GM06990 (cell line): ENCODE data around the gene RAB11FIP4.

Source experiments
- DNase-seq: peaks from one replicate; pipeline ENCODE4 v3.0.0-alpha.2; 2011; ENCODE audit not compliant: insufficient read length; ENCODE audit errors: extremely low read depth
- H3K27me3 ChIP-seq: replicated peaks from 2 replicates; pipeline ENCODE4 v1.6.0; 2011; ENCODE audit warnings: low read length; ENCODE audit not compliant: control insufficient read depth, insufficient read depth
- H3K36me3 ChIP-seq: 2 replicates; pipeline ENCODE4 v1.5.1; 2011; ENCODE audit warnings: low read length; ENCODE audit not compliant: control insufficient read depth, insufficient read depth
- H3K4me3 ChIP-seq: replicated peaks from 2 replicates; pipeline ENCODE4 v1.5.1; 2011; ENCODE audit warnings: low read depth, mild to moderate bottlenecking, control low read depth, low read length
- TF ChIP-seq, protein P1 (sequence below): IDR thresholded peaks from 2 replicates; pipeline ENCODE4 v1.5.1; 2011; ENCODE audit warnings: low read length, control low read depth, mild to moderate bottlenecking, inconsistent platforms; ENCODE audit not compliant: insufficient read depth, poor library complexity, severe bottlenecking

The RAB11FIP4 gene

DNA sequence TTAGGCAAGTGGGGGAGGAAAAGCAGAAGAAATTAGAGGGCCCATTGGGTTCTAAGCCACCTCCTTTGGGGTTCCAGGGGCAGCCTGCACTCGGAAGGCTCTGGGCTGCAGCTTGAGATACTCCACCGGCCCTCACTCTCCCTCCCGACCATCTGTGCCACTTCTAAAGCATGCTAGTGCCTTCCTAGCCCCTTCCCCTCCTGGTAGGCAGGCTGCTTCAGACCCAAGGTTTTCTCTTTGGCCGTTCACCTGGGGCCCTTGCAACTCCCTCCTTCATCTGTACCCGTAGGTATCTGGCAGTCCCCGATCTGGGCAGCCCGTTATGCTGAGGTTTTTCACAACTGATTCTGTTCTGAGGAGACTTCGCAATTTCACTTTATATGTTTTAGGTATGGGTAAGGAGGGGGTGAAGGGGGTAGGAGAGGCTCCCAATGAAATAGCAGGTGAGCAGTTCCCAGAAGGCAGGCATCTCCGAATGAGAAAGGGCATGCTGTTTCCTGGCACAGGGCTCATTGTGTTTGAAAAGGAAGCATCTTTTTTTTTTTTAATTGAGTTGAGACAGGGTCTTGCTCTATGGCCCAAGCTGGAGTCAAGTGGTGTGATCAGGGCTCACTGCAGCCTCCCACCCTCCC is 98.7 kb downstream of the RAB11FIP4 start:
- Histone ChIP-seq H3K27me3 (no peaks in the 10 kb centered on the region), H3K36me3 (no peaks in the 10 kb centered on the region), H3K4me3 (no peak overlapping the region)
- TF ChIP-seq, protein P1, sequence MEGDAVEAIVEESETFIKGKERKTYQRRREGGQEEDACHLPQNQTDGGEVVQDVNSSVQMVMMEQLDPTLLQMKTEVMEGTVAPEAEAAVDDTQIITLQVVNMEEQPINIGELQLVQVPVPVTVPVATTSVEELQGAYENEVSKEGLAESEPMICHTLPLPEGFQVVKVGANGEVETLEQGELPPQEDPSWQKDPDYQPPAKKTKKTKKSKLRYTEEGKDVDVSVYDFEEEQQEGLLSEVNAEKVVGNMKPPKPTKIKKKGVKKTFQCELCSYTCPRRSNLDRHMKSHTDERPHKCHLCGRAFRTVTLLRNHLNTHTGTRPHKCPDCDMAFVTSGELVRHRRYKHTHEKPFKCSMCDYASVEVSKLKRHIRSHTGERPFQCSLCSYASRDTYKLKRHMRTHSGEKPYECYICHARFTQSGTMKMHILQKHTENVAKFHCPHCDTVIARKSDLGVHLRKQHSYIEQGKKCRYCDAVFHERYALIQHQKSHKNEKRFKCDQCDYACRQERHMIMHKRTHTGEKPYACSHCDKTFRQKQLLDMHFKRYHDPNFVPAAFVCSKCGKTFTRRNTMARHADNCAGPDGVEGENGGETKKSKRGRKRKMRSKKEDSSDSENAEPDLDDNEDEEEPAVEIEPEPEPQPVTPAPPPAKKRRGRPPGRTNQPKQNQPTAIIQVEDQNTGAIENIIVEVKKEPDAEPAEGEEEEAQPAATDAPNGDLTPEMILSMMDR = no peak
- no peak for DNase-seq

DNA sequence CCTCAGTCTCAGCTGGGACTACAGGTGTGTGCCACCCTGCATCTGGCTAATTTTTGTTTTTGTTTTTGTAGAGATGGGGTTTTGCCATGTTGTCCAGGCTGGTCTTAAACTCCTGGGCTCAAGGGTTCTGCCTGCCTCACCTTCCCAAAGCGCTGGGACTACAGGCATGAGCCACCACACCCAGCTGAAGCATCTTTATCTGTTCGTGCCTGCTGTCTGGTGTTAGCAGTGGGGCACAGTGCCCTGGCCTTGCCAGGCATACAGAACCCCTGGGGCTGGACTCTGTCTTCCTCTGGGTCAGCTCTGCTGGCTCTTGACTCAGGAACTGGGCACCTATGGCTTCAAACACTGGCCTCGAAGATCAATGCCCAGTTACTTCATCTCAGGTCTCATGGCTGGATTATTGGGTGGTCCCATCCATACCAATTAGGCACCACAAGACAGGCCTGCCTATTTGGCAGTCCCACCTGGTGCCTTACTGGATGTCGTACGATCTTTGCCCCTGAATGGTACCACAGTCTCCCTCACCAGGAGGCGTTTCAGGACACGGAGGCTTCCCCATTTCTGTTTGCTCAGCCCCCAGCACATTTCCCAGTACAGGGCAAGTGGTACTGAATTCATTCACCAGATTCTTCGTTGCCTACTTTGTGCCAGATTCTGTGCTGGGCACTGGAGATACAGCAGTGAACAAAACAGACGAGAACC is 99.3 kb downstream of the RAB11FIP4 start:
- peak; percentile 44 for DNase-seq
- H3K4me3 ChIP-seq = no peak overlapping the region
- H3K27me3 ChIP-seq = no peaks in the 10 kb centered on the region
- no peaks in the 10 kb centered on the region for H3K36me3 ChIP-seq
- TF ChIP-seq, protein P1 = no peak

DNA sequence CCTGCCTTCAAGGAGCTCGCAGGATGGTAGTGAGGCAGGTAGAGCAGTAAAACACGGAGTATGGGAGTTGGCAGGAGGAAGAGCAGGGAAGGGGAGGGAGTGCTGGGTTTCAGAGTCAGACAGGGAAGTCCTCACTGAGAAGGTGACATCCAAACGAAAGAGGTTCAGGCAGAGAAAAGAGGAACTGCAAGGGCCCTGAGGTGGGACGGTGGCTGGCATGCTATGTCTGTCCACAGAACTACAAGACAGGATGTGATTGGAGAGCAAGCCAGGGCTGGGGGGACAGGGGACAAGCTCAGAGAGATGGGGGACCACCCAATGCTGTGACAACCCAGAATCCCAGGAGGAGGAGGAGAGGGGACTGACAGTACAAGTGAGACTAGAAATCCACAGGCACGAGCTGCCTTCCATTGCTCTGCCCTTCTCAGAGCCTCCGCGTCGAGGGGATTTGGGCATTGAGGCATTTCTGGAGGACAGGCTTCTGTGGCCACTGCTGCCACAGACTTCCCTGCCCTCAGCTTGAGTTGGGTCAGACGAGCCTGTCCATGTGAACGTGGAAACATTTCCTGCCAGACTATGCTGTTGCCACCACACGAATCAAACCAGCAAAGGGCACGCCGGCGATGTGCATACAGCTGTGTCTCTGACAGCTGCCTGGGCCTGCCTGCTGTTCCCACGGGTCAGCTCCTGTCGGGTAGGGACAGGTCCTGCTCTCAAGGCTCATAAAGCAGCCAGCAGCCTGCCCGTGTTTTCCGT is 100.1 kb downstream of the RAB11FIP4 start:
- H3K36me3 ChIP-seq = no peaks in the 10 kb centered on the region
- DNase-seq = peak; percentile 68
- TF ChIP-seq, protein P1 = no peak

DNA sequence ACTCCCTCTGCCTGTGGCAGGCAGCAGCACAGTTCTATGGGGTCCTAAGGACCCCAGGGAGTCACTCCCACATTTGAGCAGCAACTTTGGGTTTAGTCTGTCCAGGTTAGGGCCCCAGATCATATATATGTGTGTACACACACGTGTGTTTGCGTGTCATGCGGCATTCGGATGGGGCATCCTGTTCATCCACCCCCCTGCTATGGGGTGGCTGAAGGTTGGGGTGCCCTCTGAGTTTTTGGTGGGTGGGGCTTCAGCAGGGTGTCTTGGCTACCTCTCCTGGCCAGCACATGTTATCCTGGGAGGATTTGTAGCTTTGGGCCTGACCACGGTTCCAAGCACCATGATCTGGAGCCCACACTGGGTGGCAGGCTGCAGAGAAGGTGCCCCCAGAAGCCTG is 100.7 kb downstream of the RAB11FIP4 start:
- Histone ChIP-seq H3K36me3 (no peaks in the 10 kb centered on the region), H3K4me3 (no peak overlapping the region), H3K27me3 (no peaks in the 10 kb centered on the region)
- TF ChIP-seq, protein P1 = no peak
- DNase-seq = no peak

More for the DNA sequence above, 100.1 kb downstream of the RAB11FIP4 start:
- Histone ChIP-seq H3K4me3 (0 out of 2 replicates have a peak overlapping the region, but pooled peaks have one; percentile 5), H3K27me3 (no peaks in the 10 kb centered on the region)

DNA sequence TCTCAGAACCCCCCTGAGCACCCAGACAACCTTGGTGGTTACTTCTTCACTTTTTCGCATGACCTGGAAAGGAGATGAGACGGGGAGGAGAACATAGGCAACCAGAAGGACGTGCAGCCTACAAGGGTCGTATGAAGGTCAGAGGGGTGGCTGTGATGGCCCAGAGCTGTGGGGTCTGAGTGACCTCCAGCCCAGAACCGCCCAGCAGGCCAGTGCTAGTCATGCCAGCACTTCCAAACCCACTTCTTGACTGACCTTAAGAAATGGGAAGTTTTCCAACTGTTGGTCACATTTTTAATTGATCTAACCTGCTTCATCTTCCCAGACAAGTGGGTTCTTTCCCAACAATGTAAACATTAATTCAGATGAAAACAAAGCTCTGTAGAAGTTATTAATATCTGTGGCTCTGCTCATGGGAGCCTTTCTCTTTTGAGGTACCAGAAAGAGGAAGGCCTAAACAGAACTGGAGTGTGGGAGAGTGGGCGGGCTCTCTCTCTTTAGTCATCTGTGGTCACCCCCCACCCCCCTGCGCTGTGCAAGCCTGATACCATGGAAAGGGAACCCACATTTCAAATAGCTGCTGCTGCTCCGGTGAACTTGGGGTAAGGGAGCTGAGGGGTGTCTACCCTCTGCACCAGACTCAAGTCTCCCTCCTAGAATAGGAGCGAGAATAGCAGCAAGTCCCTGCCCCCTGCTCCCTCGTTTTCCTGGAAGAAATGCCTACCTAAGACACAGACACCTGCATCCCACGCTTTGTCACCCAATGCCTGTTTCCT is 101.6 kb downstream of the RAB11FIP4 start:
- no peaks in the 10 kb centered on the region for H3K27me3 ChIP-seq
- peak; percentile 68 for DNase-seq
- TF ChIP-seq, protein P1 = no peak
- peak overlapping the region; percentile 28 for H3K4me3 ChIP-seq
- H3K36me3 ChIP-seq = no peaks in the 10 kb centered on the region
